KOPT-K1 (cell line): ENCODE data around the gene CASP7.
"Not testable (repeated sequence)": the region's sequence is repeated elsewhere in the genome, so short reads cannot be mapped to it uniquely, and the experiment has no call there.

ENCODE experiments used
- H3K27ac ChIP-seq: fragments of 200-600 bp; sonication (generic); 2 replicates; pipeline ENCODE4 v1.5.1; 2016; ENCODE audit warnings: antibody characterized with exemption, mild to moderate bottlenecking, low read depth, low read length; ENCODE audit not compliant: poor library complexity, severe bottlenecking
- H3K36me3 ChIP-seq: fragments of 200-600 bp; sonication (generic); 2 replicates; pipeline ENCODE4 v1.5.1; 2017; ENCODE audit warnings: antibody characterized with exemption, mild to moderate bottlenecking, low read length, moderate library complexity; ENCODE audit not compliant: insufficient read depth
- H3K9me3 ChIP-seq: fragments of 200-600 bp; sonication (generic); 2 replicates; pipeline ENCODE4 v1.5.1; 2017; ENCODE audit warnings: antibody characterized with exemption, low read length, mild to moderate bottlenecking; ENCODE audit not compliant: insufficient read depth, poor library complexity, severe bottlenecking

CASP7 gene

DNA sequence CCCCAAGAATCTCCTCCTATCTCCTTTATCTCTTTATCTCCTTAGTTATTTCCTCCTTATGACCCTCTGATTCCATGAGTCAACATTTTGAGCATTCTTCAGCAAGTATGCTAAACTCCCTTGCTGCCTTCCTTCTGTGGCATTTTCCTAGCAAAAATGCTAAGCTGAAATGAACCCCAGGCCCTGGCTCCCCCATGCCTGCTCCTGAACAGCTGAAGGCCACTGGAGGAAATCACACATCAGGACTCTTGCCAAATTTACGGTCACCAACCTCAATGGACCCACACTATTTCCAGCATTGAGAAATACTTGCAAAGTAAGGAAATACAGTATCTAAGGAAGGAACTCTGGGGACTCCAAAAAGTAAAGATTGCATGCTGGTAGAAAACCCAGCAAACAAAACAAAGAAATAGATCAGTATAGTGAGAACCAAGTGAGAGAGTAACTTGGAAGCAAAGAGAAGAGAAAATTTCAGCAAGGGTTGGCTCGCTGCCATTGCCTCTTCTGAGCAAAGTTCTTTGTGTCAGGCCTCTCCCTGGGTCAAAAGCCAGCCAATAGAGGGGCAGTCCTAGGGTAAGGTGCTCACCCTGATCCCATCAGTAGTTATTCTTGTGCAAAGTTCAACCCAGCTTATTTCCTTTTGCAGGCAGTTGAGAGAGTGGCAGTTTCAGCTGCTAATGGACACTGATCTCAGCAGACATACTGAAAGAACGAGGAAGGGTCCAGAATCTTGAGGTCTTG is 66.7 kb downstream of the CASP7 start:
- Histone ChIP-seq H3K27ac (no peak overlapping the region), H3K36me3 (no peaks in the 10 kb centered on the region), H3K9me3 (no peaks in the 10 kb centered on the region)

DNA sequence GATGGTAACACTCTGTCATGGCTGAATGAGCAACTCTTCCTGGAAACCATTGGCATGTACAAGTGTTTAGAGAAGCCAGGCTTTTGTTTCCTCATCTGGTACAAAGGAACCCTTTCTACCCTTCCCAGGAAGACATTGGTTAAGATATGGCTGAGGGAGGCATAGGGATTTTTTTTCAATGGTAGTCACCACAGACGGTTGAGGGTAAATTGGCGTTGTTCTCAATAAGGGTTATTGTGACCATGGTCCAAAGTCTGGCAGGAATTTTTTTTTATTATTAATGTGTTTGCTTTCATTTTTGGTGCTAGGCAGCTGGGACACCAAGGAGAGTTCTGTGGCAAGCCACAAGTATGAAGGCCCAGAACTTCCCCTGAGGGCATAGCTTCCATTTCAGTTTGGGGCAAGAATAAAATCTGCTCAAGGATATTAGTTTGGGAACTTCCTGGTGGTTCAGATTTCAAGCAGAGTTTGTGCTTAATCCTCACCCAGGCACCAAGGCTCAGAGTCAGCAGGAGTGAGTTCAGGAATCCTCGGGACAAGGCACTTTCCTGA is 71.5 kb downstream of the CASP7 start, which contains the start of gene PLEKHS1:
PLEKHS1 (plus strand) TSS at position 502 of the 552 bp plus-strand sequence. CDS start 3,596 bp downstream, outside the sequence.
- Histone ChIP-seq H3K36me3 (no peaks in the 10 kb centered on the region), H3K27ac (no peak within 1 kb of the TSS), H3K9me3 (no peaks in the 10 kb centered on the region)

DNA sequence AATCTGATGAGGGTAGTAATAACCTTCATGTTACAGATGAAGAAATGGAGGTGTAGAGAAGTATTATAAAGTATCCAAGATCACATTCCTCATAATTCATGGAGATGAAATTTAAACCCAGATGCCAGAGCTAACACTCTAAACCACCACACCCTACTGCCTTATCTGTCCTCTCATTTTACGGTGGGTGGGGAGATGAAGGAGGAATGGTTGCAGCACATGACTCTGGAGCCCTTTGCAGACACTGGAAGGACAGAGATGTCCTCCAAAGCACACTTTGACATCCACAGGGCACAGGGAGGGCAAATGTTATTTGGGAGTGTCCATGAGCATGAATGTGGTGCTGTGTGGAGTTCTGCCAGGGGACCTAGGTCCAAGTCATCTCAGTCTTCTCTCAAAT is 72.8 kb downstream of the CASP7 start:
- Histone ChIP-seq H3K36me3 (no peaks in the 10 kb centered on the region), H3K9me3 (no peaks in the 10 kb centered on the region), H3K27ac (no peak overlapping the region)

DNA sequence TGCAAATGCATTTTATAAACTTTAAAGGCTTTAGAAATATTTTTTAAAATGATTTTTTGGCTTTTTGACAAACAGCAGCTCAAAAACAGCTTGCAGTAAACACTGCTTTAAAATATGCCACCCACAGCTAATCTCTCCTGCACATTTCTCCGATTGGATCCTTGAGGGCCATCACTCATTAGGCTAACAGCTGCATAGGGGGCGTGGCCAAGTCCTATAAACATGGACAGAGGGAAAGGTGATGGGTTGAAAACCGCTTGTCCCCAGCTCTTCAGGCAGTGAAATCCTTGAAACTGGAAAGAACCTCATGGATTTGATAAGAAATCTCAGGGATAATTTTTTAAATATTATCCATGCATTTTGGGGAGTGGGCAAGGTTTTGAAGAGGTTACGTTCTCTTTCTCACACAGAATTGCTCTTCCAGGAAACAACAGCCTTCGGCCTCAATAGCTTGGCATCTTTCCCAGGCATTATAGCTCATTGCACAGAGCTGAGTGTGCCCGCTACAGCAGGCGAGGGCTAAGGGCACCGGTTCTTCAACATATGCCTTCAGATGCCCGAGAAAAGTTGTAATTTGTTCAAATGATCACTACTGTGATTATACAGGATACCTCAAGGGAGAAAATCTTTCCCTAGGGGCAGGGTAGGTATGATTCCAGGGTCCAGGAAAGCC is 73.4 kb downstream of the CASP7 start:
- H3K9me3 ChIP-seq, result no peaks in the 10 kb centered on the region
- no peak overlapping the region for H3K27ac ChIP-seq
- H3K36me3 ChIP-seq, result no peaks in the 10 kb centered on the region

DNA sequence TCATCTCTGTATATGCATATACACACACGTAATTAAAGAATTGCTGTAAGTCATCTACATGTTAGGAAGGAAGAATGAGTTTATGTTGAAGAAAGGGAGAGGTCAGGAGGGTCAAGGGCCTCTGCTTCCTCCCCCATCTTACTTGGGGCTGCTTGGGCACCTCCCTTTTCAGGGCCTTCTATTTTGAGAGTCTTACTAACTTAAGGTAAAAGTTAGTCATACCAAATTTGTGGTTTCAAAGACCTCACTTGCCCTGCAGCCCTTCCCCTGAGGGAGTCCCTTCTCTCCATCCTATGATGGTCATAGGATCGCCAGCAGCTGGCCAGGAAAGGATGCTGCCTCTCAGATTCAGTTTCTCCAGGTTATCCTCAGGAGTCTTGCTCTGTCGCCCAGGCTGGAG is 74.4 kb downstream of the CASP7 start:
- H3K36me3 ChIP-seq, result no peaks in the 10 kb centered on the region
- no peak overlapping the region for H3K27ac ChIP-seq
- no peaks in the 10 kb centered on the region for H3K9me3 ChIP-seq

DNA sequence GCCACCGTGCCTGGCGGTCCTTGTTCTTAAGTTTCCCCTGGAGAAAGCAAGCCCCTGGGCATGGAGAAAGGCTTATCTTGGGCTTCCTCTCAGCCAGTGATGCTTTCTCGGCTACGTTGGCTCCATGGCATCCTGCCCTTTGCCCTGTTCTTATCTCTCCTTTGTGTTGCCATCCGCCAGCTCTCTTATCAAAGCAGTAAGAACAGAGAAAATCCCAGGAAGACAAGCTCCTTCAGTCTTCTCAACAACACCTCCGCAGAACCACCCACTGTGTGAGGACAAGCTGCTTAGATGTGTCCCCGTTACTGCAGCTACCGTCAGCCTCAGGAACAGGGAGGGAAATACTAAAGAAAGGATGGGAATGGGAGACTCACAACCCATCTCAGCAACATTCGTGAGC is 75.1 kb downstream of the CASP7 start:
- no peaks in the 10 kb centered on the region for H3K36me3 ChIP-seq
- no peaks in the 10 kb centered on the region for H3K9me3 ChIP-seq
- H3K27ac ChIP-seq, result no peak overlapping the region

DNA sequence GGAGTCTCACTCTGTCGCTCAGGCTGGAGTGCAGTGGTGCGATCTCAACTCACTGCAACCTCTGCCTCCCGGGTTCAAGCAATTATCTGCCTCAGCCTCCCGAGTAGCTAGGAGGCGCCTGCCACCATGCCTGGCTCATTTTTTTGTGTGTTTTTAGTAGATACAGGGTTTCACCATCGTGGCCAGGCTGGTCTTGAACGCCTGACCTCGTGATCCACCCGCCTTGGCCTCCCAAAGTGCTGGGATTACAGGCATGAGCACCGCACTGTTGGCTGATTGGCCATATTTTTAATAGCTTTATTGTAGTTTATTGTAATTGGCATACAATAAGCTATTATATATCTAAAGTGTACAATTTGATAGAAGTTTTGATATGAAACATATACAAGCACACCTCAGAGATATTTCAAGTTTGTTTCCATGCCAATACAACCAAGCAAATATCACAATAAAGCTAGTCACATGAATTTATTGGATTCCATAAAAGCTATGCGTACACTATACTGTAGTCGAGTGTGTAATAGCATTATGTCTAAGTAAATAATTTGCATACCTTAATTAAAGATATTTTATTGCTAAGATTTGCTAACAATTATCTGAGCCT is 77.3 kb downstream of the CASP7 start:
- H3K36me3 ChIP-seq, result no peaks in the 10 kb centered on the region
- no peak overlapping the region for H3K27ac ChIP-seq
- no peaks in the 10 kb centered on the region for H3K9me3 ChIP-seq

DNA sequence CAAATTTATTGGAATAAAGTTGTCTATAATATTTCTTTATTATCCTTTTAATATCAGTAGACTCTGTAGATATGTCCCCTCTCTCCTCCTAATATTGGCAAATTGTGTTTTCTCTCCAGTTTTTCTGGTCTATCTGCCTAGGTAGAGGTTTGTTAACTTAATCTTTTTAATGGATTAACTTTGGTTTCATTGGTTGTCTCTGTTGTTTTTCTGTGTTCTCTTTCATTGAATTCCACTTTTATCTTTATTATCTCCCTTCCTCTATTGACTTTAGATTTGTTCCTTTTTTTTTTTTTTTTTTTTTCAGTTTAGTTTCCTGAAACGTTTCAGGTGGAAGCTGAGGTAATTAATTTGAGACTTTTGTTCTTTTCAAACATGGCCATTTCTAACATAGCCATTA is 82.4 kb downstream of the CASP7 start:
- Histone ChIP-seq H3K27ac (no peak overlapping the region), H3K36me3 (no peaks in the 10 kb centered on the region), H3K9me3 (peaks cover 10% of the 10 kb centered on the region)

DNA sequence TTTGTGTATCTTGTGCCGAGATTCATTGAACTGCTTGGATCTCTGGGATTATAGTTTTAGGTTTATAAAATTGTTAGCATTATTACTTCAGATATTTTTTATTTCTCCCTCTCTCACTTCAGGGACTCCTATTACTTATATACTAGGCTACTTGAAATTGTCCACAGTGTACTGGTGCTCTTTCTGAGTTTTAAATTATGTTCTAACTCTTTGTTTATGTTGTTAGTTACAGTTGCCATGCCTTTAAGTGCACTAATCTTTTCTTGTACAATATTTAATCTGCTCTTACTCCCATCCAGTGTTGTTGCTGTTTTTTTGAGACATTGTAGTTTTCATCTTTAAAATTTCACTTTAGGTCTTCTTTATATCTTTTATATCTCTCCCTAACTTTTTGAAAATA is 84.9 kb downstream of the CASP7 start:
- Histone ChIP-seq H3K27ac (no peak overlapping the region), H3K36me3 (no peaks in the 10 kb centered on the region), H3K9me3 (peaks cover 10% of the 10 kb centered on the region)

DNA sequence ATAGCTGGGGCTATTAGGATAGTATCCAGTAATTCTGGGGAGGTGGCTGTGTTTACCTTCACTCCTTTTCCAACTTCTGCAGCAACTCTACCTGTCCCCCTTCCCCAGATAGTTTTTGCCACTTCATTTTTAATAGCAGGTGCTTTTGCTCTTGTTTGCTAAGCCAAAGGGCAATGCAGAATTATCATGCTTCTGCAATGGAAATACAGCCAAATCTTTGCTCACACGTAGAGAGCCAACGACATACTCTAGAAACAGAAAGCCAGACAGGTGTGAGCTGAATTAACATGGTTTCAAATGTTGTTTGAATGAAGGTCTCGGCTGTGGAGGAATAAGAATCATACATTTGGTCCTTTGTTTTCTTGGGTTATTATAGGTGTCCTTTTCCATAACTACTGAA is 86.2 kb downstream of the CASP7 start:
- H3K9me3 ChIP-seq, result peaks cover 10% of the 10 kb centered on the region
- H3K27ac ChIP-seq, result no peak overlapping the region
- no peaks in the 10 kb centered on the region for H3K36me3 ChIP-seq

DNA sequence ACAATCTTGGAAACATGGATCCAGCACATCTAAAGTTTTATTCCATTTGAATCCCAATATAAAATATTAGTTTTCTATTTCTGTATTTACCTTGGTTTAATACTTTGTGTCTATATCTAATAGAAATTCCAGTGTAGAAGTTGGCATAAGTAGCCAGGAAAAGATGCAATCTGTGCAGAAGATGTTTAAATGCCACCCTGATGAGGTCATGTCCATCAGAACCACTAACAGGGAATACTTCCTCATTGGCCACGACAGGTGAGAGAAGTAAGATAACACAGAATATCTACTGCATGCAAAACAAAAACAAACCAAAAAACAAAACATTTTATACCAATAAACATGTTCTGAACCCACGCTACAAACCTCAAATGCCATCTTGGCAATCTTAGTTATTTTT is 87.5 kb downstream of the CASP7 start:
- Histone ChIP-seq H3K36me3 (no peaks in the 10 kb centered on the region), H3K27ac (no peak overlapping the region), H3K9me3 (peaks cover 10% of the 10 kb centered on the region)

DNA sequence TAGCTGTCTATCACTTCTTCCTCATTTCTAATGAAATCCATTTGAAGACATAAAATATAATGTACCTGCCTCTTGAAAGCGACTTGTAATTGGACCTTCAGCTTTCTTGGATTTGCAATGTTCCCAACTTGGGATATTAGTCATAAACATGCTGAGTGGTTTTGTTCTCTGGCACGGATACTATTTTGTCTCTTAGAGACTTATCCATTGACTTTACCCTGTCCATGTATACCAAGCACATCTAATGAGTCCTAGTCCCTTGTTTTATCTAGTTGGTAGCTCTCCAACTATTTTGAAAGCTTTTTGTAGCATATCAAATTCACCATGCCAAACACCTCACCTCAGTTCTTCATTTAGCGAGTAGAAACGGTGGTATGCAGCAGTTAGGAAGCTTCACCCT is 90.6 kb downstream of the CASP7 start:
- H3K36me3 ChIP-seq, result no peaks in the 10 kb centered on the region
- no peaks in the 10 kb centered on the region for H3K9me3 ChIP-seq
- H3K27ac ChIP-seq, result no peak overlapping the region

DNA sequence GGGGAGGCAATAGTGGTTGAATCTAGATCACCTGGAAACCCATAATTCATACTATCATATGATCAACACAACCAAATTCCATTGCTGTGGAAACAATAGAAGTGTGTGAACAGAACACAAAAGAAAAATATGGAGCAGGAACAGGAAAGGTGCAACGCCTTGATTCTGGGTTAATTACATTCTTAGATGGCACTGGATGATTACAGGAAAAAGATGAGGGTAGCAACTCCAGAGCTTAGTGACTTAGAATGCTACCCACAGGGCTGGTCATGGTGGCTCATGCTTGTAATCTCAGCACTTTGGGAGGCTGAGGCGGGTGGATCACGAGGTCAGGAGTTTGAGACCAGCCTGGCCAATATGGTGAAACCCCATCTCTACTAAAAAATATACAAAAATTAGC is 91.4 kb downstream of the CASP7 start:
- not testable (repeated sequence) for H3K9me3 ChIP-seq, H3K36me3 ChIP-seq, H3K27ac ChIP-seq

DNA sequence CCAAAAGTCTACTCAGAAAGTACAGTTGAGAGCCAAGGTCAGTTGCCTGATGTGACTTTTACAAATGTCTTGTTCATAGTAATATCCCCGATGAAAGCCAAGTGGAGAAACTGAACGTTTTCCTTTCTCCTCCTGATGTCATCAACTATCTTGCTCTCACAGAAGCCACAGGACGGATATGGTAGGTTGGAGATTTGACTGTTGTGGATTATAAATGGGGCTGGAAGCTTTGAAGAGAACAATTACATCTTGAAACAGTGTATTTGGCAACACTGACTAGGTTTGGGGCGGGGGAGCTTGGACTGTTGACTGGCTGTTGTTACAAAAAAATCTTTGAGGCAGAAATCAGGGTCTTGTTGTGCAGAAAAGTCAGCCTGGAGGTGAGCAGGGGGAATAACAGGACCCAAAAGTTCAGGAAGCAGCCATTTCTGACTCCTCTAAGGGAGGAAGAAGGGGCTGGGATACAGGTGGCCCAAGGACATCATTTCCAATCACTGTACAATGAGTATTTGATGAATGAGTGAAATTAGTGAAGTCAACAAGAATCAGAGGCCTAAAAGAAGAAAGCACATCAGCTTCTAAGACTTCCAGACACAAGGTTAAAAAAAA is 96.1 kb downstream of the CASP7 start:
- H3K9me3 ChIP-seq, result no peaks in the 10 kb centered on the region
- H3K27ac ChIP-seq, result no peak overlapping the region
- H3K36me3 ChIP-seq, result no peaks in the 10 kb centered on the region

DNA sequence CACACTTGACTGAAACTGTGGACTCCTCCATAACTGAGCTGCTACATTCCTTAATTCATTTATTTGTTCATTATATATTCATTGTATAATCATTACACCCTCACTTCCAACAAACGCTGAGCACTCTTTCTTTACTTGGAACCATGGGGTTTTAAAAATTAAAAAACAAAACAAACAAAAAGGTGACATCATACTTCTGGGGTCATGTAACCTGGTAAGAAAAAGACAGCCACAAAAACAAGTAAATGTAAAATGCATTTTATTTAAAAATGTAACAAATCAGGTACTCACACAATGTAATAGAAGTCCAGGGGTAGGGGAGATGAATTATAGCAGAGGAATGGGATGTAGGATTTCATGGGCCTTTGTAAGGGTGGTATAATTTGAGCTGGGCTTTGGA is 96.8 kb downstream of the CASP7 start:
- Histone ChIP-seq H3K9me3 (no peaks in the 10 kb centered on the region), H3K36me3 (no peaks in the 10 kb centered on the region), H3K27ac (no peak overlapping the region)
